Testis (tissue), 2 donors: ENCODE measurements around the gene PPM1H.

Experiments
- POLR2A ChIP-seq: fragments of 450-650 bp; IDR thresholded peaks from one replicate; pipeline ENCODE4 v1.6.1; 2017; ENCODE audit warnings: antibody characterized with exemption, mild to moderate bottlenecking, moderate library complexity
- TF ChIP-seq, protein P1 (sequence below), 3 experiments: fragments of 450-650 bp in 2 of 3; fragments of 200-600 bp in 1 of 3; sonication (generic) in 1 of 3; IDR thresholded peaks; one replicate each; pipeline ENCODE4 v1.5.1; 2016 to 2019; ENCODE audit warnings: antibody characterized with exemption in 3 of 3, mild to moderate bottlenecking in 2 of 3, moderate library complexity in 1 of 3

- TF ChIP-seq, protein P1, sequence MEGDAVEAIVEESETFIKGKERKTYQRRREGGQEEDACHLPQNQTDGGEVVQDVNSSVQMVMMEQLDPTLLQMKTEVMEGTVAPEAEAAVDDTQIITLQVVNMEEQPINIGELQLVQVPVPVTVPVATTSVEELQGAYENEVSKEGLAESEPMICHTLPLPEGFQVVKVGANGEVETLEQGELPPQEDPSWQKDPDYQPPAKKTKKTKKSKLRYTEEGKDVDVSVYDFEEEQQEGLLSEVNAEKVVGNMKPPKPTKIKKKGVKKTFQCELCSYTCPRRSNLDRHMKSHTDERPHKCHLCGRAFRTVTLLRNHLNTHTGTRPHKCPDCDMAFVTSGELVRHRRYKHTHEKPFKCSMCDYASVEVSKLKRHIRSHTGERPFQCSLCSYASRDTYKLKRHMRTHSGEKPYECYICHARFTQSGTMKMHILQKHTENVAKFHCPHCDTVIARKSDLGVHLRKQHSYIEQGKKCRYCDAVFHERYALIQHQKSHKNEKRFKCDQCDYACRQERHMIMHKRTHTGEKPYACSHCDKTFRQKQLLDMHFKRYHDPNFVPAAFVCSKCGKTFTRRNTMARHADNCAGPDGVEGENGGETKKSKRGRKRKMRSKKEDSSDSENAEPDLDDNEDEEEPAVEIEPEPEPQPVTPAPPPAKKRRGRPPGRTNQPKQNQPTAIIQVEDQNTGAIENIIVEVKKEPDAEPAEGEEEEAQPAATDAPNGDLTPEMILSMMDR (IDR thresholded peaks at IDR 0.05): no peak
- TF ChIP-seq POLR2A: no peak
Measured at GRCh38 chr12:62776575-62776974, 158.4 kb downstream of the PPM1H start.
